BE2C (cell line): ENCODE data around the gene RPRD1A.

ENCODE experiments used
- DNase-seq: peaks from one replicate; pipeline ENCODE4 v3.0.0-alpha.2; 2020
- H3K27me3 ChIP-seq: fragments of 250-450 bp; sonication (Bioruptor Pico); 2 replicates; pipeline ENCODE4 v1.5.1; 2020; ENCODE audit warnings: mild to moderate bottlenecking
- H3K36me3 ChIP-seq: fragments of 250-450 bp; sonication (Bioruptor Pico); 2 replicates; pipeline ENCODE4 v1.5.1; 2020; ENCODE audit warnings: mild to moderate bottlenecking
- H3K4me1 ChIP-seq: fragments of 250-450 bp; sonication (Bioruptor Pico); 2 replicates; pipeline ENCODE4 v1.5.1; 2020
- H3K4me3 ChIP-seq: 2 replicates; pipeline ENCODE4 v1.5.1; 2011; ENCODE audit warnings: low read depth, low read length
- H3K9me3 ChIP-seq: fragments of 250-450 bp; sonication (Bioruptor Pico); 2 replicates; pipeline ENCODE4 v1.5.1; 2020
- TF ChIP-seq, protein P1 (sequence below): IDR thresholded peaks from 2 replicates; pipeline ENCODE4 v1.5.1; 2012; ENCODE audit warnings: mild to moderate bottlenecking, low read depth, low read length

Gene RPRD1A

DNA sequence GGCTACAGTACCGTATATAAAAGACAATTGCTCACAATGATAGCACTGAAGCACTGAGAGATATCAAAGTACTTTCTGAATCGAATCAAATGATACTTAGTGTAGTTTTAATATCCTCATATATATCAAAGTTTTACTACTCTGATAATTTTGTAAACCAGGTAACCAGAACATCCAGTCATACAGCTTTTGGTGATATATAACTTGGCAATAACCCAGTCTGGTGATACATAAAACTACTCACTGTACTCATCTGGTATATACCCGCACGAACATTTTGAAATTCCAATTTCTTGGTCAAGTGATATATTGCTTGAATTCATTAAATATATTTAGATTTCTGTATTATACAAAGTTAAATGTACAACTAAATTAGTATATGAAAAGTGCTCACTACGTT lies 41.2 kb upstream of the RPRD1A start:
- DNase-seq, result no peak
- Histone ChIP-seq H3K4me3 (no peak overlapping the region), H3K36me3 (peaks cover 10% of the 10 kb centered on the region), H3K9me3 (no peaks in the 10 kb centered on the region), H3K27me3 (no peaks in the 10 kb centered on the region), H3K4me1 (no peaks in the 10 kb centered on the region)
- TF ChIP-seq, protein P1, sequence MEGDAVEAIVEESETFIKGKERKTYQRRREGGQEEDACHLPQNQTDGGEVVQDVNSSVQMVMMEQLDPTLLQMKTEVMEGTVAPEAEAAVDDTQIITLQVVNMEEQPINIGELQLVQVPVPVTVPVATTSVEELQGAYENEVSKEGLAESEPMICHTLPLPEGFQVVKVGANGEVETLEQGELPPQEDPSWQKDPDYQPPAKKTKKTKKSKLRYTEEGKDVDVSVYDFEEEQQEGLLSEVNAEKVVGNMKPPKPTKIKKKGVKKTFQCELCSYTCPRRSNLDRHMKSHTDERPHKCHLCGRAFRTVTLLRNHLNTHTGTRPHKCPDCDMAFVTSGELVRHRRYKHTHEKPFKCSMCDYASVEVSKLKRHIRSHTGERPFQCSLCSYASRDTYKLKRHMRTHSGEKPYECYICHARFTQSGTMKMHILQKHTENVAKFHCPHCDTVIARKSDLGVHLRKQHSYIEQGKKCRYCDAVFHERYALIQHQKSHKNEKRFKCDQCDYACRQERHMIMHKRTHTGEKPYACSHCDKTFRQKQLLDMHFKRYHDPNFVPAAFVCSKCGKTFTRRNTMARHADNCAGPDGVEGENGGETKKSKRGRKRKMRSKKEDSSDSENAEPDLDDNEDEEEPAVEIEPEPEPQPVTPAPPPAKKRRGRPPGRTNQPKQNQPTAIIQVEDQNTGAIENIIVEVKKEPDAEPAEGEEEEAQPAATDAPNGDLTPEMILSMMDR, result no peak

DNA sequence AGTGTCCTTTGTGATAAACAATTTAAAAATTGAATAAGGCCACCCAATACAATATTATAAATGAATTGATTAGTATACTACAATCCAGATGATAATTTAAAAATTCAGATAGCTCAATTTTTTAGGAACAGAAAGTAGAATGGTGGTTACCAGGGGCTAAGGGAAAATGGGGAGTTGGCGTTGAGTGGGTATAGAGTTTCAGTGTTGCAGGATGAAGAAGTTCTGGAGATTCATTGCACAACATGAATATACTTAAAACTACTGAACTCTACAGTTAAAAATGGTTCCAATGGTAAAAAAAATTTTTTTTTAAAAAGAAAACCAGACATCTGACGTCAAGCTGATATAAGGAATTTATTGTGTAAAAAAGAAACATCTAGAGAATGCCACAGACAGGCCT lies 40.8 kb upstream of the RPRD1A start:
- Histone ChIP-seq H3K27me3 (no peaks in the 10 kb centered on the region), H3K4me1 (no peaks in the 10 kb centered on the region), H3K9me3 (no peaks in the 10 kb centered on the region), H3K4me3 (no peak overlapping the region), H3K36me3 (peaks cover 10% of the 10 kb centered on the region)
- TF ChIP-seq, protein P1, result no peak
- no peak for DNase-seq

DNA sequence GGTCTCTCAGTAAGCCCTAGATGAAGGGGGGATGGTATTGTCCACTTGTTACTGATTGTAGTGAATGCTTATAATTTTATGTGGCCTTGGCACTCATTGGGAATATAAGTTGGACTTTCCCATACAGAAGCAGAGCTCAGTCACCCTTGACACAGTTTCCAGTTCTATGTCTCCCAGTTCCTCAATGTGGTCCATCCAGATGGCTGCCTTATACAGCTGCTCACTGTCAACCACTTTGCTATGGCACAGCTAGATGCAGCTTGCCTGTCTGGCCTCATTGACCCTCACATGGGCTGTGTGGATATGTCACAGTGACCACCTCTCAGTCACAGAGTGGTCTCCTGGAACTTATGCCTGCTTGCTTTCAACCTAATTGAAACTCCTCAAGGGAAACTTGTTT lies 40.1 kb upstream of the RPRD1A start:
- TF ChIP-seq, protein P1, result no peak
- H3K36me3 ChIP-seq, result peaks cover 8% of the 10 kb centered on the region
- no peaks in the 10 kb centered on the region for H3K27me3 ChIP-seq
- no peak overlapping the region for H3K4me3 ChIP-seq
- no peaks in the 10 kb centered on the region for H3K9me3 ChIP-seq
- no peaks in the 10 kb centered on the region for H3K4me1 ChIP-seq
- no peak for DNase-seq

DNA sequence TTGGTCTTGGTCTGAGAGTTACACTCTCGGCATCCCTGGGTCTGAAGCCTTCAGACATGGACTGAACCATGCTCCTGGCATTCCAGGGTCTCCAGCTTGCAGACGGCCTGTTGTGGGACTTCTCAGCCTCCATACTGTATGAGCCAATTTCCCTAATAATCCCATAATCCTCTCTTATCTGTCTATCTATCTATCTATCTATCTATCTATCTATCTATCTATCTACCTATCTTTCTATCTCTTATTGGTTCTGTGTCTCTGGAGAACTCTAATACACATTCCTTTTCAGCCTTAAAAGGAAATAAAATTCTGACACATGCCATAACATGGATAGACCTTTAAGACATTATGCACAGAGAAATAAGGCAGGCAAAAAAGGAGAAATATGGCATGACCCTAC lies 37.4 kb upstream of the RPRD1A start:
- no peaks in the 10 kb centered on the region for H3K27me3 ChIP-seq
- H3K36me3 ChIP-seq, result no peaks in the 10 kb centered on the region
- no peaks in the 10 kb centered on the region for H3K9me3 ChIP-seq
- H3K4me1 ChIP-seq, result no peaks in the 10 kb centered on the region
- H3K4me3 ChIP-seq, result no peak overlapping the region
- no peak for DNase-seq
- TF ChIP-seq, protein P1, result no peak

DNA sequence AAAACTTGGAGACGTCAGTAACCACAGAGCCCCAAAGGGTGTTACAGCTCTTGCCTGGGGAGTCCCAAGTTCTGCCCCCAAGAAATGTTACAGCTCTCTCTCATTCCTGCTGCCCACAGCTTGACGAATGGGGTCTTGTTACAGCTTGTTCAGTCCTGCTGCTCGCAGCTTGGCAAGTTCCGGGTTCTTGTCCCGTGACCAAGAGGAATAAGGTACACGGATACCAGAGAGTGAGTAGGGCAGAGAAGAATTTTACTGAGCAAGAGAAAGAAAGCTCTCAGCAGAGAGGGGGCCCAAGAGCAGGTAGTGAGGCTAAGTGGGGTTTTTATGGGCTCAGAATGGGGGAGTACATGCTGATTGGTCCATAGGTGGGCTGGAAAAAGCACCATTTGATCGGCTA lies 34.6 kb upstream of the RPRD1A start:
- Histone ChIP-seq H3K9me3 (no peaks in the 10 kb centered on the region), H3K27me3 (no peaks in the 10 kb centered on the region), H3K4me1 (no peaks in the 10 kb centered on the region), H3K4me3 (no peak overlapping the region), H3K36me3 (no peaks in the 10 kb centered on the region)
- TF ChIP-seq, protein P1, result no peak
- no peak for DNase-seq

DNA sequence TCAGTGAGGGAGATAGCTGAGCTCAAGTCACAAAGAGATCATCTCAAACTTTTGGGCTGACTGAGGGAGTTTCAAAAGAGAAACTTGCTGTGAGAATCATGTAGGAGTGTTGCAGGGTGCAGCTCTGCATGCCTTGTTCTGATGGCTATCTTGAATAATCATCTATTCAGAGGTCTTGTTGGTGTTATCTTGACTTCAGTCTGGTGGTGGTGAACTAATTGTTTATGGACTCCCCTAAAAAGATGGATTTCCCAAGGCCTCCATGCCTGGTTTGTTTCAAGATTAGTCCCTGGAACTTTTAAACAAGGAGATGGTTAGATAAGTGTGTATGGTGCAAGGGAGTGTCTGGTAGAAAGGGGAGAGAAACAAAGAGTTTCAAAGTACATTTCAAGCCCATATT lies 32.0 kb upstream of the RPRD1A start:
- no peaks in the 10 kb centered on the region for H3K9me3 ChIP-seq
- no peak overlapping the region for H3K4me3 ChIP-seq
- H3K36me3 ChIP-seq, result no peaks in the 10 kb centered on the region
- TF ChIP-seq, protein P1, result no peak
- H3K4me1 ChIP-seq, result no peaks in the 10 kb centered on the region
- DNase-seq, result no peak
- no peaks in the 10 kb centered on the region for H3K27me3 ChIP-seq
